BLaER1 treated with 17β-estradiol and CSF1 and Interleukin-3, amounts not matched to agents 10 nM and 100 nM (cell line): ENCODE results near the gene KCNIP2.

Experiments used
- H3K27ac ChIP-seq, 11 experiments: shearing (Covaris generic); formaldehyde crosslinking; 2 replicates each; pipeline ENCODE4 v1.8.1; 2022
- H3K27me3 ChIP-seq, 11 experiments: shearing (Covaris generic); formaldehyde crosslinking; 2 replicates each; pipeline ENCODE4 v1.8.1; 2022
- H3K36me3 ChIP-seq, 11 experiments: shearing (Covaris generic); formaldehyde crosslinking; 2 replicates each; pipeline ENCODE4 v1.8.1; 2022
- H3K4me1 ChIP-seq, 10 experiments: shearing (Covaris generic); formaldehyde crosslinking; 2 replicates each; pipeline ENCODE4 v1.8.1; 2022
- H3K4me2 ChIP-seq, 11 experiments: shearing (Covaris generic); formaldehyde crosslinking; 2 replicates each; pipeline ENCODE4 v1.8.1; 2022
- H3K4me3 ChIP-seq, 10 experiments: shearing (Covaris generic); formaldehyde crosslinking; 2 replicates each; pipeline ENCODE4 v1.8.1; 2022
- H3K9ac ChIP-seq, 11 experiments: shearing (Covaris generic); formaldehyde crosslinking; 2 replicates each; pipeline ENCODE4 v1.8.1; 2022
- H3K9me3 ChIP-seq, 11 experiments: shearing (Covaris generic); formaldehyde crosslinking; replicated peaks in 1 of 11; 2 replicates each; pipeline ENCODE4 v1.8.1; 2022
- H4K20me1 ChIP-seq, 11 experiments: shearing (Covaris generic); formaldehyde crosslinking; 2 replicates each; pipeline ENCODE4 v1.8.1; 2022
- Cebpa-rat ChIP-seq, 11 experiments: shearing (Covaris generic); IDR thresholded peaks; 2 replicates each; pipeline ENCODE4 v1.8.1; 2022

Gene KCNIP2

DNA sequence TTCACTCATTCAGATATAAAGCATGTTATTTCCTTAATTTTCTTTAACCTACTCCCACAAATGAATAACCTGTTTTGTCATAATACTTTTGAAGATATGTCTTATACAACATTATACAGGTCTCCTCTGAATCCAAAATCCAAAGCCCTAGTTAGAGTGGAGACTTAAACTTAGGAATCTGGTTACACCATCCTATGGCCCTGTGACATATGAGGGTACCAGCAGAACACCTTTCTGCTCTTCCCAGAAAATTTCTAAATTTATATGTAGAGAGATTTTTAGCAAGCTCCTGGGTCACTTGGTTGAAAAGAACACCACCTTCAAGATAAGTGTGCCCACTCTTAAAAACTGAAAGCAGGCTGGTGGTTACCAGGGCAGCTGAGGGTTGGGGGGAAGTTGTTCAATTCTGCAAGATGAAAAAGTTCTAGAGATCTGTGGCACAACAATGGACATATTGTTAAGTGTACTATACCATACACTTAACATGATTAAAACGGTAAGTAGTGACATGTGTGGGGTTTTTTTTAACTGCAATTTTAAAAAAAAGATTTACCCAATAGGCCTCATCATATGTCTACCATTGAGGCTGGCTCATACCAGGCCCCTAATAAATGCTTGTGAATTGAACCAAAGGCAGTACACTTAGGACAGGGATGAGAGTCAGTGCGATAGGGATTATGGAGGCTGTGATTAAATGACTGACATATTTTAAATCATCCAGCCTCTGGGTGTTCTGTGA is 37.6 kb upstream of the KCNIP2 start:
- Histone ChIP-seq H3K4me2 (no peak overlapping the region), H3K4me3 (no peak overlapping the region), H3K36me3 (peaks cover 11 to 99% (median 37%) of the 10 kb centered on the region in 11 experiments; a peak in 19 of 22 replicates), H3K27me3 (no peaks in the 10 kb centered on the region), H3K9me3 (no peaks in the 10 kb centered on the region), H3K9ac (no peak overlapping the region), H4K20me1 (peaks cover 0 to 93% (median 16%) of the 10 kb centered on the region in 11 experiments; a peak in 15 of 22 replicates), H3K27ac (no peak overlapping the region), H3K4me1 (peaks cover 0 to 22% (median 12%) of the 10 kb centered on the region in 10 experiments; a peak in 15 of 20 replicates)
- TF ChIP-seq Cebpa-rat (IDR thresholded peaks at IDR 0.05) = no peak

DNA sequence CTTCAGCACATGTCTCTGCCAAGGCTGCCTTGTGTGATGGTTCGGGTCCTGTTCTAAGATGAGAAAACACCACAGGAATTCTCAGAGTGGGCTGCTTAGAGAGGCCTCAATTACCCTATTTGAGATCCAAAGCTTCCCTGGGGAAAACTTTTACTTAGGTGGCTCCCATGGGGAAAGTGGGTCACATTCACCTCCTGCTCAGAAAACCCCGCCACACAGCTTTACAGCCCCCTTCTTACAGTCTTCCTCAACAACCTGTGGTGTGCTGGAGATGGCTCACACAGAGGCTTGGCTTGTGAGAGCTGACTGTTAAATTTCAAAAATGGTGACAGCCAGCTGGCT is 36.6 kb upstream of the KCNIP2 start:
- Histone ChIP-seq H3K9me3 (no peaks in the 10 kb centered on the region), H3K9ac (no peak overlapping the region), H4K20me1 (peaks cover 8 to 92% (median 24%) of the 10 kb centered on the region in 11 experiments; a peak in 19 of 22 replicates), H3K4me1 (peaks cover 10 to 30% (median 21%) of the 10 kb centered on the region in 10 experiments), H3K4me3 (no peak overlapping the region), H3K27me3 (no peaks in the 10 kb centered on the region), H3K36me3 (peaks cover 4 to 96% (median 28%) of the 10 kb centered on the region in 11 experiments; a peak in 19 of 22 replicates), H3K27ac (no peak overlapping the region), H3K4me2 (0 out of 22 replicates have a peak overlapping the region, but pooled peaks of 2 of the 11 experiments have one; percentile 5 to 11)
- TF ChIP-seq Cebpa-rat (IDR thresholded peaks at IDR 0.05) = no peak

DNA sequence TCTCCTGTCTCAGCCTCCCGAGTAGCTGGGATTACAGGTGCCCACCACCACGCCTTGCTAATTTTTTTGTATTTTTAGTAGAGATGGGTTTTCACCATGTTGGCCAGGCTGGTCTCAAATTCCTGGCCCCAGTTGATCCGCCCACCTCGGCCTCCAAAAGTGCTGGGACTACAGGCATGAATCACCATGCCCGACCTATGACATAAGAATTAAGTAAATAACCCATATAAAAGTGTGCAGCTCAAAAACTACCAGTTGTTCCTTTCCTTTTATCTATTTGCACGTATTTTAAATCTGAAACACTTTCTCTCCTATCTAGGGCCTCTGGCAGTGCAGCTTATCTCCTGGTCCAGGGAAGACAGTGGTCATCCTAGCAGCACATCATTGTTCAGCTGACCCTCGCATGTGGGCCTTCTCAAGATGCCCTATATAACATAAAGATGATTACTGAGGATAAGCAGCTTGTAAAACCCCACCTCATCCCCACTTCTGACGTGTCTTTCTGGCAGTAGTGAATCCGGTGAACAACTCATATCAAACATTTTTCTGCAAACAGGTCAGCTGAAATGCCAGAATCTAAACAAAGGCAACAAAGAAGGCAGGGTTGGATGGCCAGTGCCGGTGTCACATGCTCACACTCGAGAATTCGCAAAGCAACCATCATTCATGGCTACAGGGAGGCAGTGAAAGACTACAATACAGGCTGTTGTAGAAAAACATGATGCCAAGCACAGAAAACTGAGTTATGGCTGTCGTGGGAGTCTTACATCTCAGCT is 36.0 kb upstream of the KCNIP2 start:
- no peak for TF ChIP-seq Cebpa-rat (IDR thresholded peaks at IDR 0.05)
- peaks cover 13 to 92% (median 30%) of the 10 kb centered on the region in 11 experiments; a peak in 19 of 22 replicates for H4K20me1 ChIP-seq
- H3K9ac ChIP-seq = no peak overlapping the region
- no peaks in the 10 kb centered on the region for H3K9me3 ChIP-seq
- H3K36me3 ChIP-seq = peaks cover 4 to 96% (median 28%) of the 10 kb centered on the region in 11 experiments; a peak in 19 of 22 replicates
- no peak overlapping the region for H3K27ac ChIP-seq
- H3K4me3 ChIP-seq = no peak overlapping the region
- peaks cover 15 to 35% (median 25%) of the 10 kb centered on the region in 10 experiments for H3K4me1 ChIP-seq
- H3K4me2 ChIP-seq = no peak overlapping the region
- no peaks in the 10 kb centered on the region for H3K27me3 ChIP-seq

DNA sequence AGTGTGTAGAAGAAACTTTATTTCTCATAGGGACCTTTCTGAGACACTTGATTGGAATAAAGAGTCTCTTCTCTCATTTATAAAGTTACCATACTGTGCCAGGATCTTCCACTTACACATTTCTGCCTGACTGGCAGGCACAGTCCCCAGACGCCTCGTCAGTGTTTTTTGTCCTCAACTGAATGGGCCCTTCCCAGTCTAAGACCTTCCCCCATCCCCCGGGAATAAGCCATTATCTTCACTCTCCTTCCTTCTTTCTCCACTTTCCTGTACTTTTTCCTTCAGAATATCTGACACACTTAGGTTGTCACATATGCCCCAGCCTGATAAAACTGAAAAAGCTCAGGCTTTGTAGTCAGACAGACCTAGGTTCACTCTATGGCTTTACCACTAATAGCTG is 35.3 kb upstream of the KCNIP2 start:
- Histone ChIP-seq H3K9ac (peak overlapping the region in 1 of 11 experiments; percentile 4; a peak in 1 of 22 replicates), H3K36me3 (peaks cover 4 to 96% (median 29%) of the 10 kb centered on the region in 11 experiments; a peak in 19 of 22 replicates), H4K20me1 (peaks cover 14 to 91% (median 33%) of the 10 kb centered on the region in 11 experiments; a peak in 19 of 22 replicates), H3K9me3 (no peaks in the 10 kb centered on the region), H3K27ac (no peak overlapping the region), H3K4me3 (no peak overlapping the region), H3K4me1 (peaks cover 15 to 42% (median 27%) of the 10 kb centered on the region in 10 experiments), H3K27me3 (no peaks in the 10 kb centered on the region), H3K4me2 (peak overlapping the region in 5 of 11 experiments; percentile 2 to 37 (median 12); a peak in 5 of 22 replicates)
- TF ChIP-seq Cebpa-rat (IDR thresholded peaks at IDR 0.05) = no peak

DNA sequence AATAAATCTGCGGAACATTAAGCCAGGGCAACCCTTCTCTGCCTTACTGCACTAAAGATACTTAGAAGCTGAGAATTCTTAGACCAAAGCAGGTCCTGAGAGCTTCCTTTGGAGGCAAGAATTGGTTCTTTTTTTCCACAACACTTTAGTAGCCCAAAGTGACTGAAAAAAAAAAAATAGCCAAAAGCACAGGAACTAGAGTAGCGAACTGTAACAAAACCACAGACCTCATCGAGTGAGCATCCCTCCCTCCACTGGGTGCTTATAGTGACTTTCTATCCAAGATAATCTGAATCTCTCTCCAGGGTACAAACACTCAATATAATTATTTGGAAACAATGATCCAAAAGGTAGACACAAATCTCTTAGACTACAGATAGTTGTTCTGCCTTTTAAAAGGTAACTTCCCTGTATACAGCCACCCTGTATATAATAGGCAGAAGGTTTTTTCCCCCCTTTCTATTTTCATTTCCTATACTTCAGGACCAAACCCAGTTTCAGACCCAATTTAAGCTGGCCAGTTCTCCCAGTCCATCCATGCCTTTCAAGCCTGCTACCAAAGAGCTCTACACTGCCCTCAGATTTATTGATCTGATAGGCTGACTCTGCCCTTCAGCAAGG is 31.6 kb upstream of the KCNIP2 start:
- H3K27me3 ChIP-seq = no peaks in the 10 kb centered on the region
- no peak overlapping the region for H3K4me3 ChIP-seq
- peak overlapping the region in 10 of 11 experiments; percentile 16 to 65 (median 51); a peak in 18 of 22 replicates for H3K4me2 ChIP-seq
- no peaks in the 10 kb centered on the region for H3K9me3 ChIP-seq
- H3K4me1 ChIP-seq = peaks cover 15 to 38% (median 26%) of the 10 kb centered on the region in 10 experiments
- peaks cover 13 to 94% (median 25%) of the 10 kb centered on the region in 11 experiments; a peak in 18 of 22 replicates for H3K36me3 ChIP-seq
- no peak overlapping the region; a peak in 1 of 22 replicates for H3K9ac ChIP-seq
- no peak overlapping the region for H3K27ac ChIP-seq
- TF ChIP-seq Cebpa-rat (IDR thresholded peaks at IDR 0.05) = no peak
- peaks cover 14 to 80% (median 21%) of the 10 kb centered on the region in 11 experiments; a peak in 18 of 22 replicates for H4K20me1 ChIP-seq

DNA sequence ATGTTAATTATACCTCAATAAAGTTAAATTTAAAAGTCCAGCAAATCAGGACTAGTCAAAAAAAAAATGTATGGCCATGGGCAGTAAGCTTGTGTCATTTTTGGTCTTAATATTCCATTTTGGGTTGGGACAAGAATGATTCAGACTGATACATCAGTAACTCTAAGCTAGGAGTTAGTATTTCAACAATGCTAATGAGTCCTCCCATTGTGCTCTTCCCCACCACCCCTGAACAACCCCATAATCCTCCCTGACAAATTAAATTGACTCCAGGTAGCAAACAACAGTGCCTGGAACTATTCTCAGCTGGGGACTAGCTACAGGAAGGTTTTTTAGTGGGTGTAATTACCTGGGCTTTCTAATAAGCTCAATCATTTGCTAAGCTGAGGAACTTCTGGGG is 30.7 kb upstream of the KCNIP2 start:
- Histone ChIP-seq H3K4me3 (no peak overlapping the region), H3K4me2 (peak overlapping the region in 7 of 11 experiments; percentile 48 to 65 (median 53); a peak in 12 of 22 replicates), H3K36me3 (peaks cover 9 to 93% (median 21%) of the 10 kb centered on the region in 11 experiments; a peak in 18 of 22 replicates), H3K9me3 (no peaks in the 10 kb centered on the region), H4K20me1 (peaks cover 14 to 80% (median 21%) of the 10 kb centered on the region in 11 experiments; a peak in 18 of 22 replicates), H3K9ac (no peak overlapping the region), H3K27ac (no peak overlapping the region), H3K4me1 (peaks cover 15 to 30% (median 25%) of the 10 kb centered on the region in 10 experiments), H3K27me3 (no peaks in the 10 kb centered on the region)
- no peak for TF ChIP-seq Cebpa-rat (IDR thresholded peaks at IDR 0.05)

DNA sequence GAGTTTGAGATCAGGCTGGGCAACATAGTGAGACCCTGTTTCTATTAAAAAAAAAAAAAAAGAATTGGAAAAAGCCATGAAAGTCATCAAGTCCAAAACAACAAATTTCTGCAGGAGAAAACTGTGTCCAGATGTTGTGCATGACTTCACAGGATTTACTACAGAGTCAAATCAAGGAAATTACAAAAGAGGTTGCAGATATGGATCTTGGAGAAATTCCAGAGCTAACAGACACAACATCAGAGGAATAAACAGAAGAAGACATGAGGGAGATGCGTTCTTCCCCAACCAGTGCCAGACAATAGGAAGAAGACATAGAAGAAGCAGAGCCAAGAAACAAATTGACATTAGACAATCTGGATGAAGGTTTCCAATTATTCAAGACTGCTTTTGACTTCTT is 24.3 kb upstream of the KCNIP2 start:
- no peak overlapping the region for H3K27ac ChIP-seq
- peaks cover 0 to 56% (median 7%) of the 10 kb centered on the region in 11 experiments; a peak in 8 of 22 replicates for H4K20me1 ChIP-seq
- H3K4me2 ChIP-seq = no peak overlapping the region
- H3K9me3 ChIP-seq = peaks cover under 1 to 16% (median 8%) of the 10 kb centered on the region in 11 experiments; a peak in 13 of 22 replicates
- H3K36me3 ChIP-seq = peaks cover 9 to 81% (median 27%) of the 10 kb centered on the region in 11 experiments; a peak in 19 of 22 replicates
- no peak overlapping the region for H3K9ac ChIP-seq
- H3K27me3 ChIP-seq = no peaks in the 10 kb centered on the region
- peaks cover 0 to 5% (median 0%) of the 10 kb centered on the region in 10 experiments; a peak in 2 of 20 replicates for H3K4me1 ChIP-seq
- TF ChIP-seq Cebpa-rat (IDR thresholded peaks at IDR 0.05) = no peak
- no peak overlapping the region for H3K4me3 ChIP-seq

DNA sequence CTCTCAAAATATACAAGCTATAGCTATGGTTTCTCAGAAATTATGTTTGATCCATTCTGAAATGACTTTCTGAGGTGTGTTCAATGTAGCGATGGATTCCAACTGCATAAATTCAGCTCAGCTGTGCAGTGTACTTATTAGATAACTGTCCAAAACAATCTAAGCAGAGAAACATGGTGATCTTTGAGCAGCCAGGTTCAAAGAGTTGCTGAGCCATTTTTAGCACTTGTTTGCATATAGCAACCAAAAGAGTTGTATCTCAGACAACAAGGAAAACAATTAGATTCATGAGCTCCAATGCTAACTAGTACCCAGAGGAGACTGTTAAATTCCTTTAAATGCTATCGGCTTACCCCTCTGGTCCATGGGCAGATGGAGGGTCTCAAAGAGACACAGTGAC is 15.9 kb upstream of the KCNIP2 start:
- Histone ChIP-seq H3K36me3 (peaks cover 27 to 57% (median 41%) of the 10 kb centered on the region in 11 experiments), H3K4me1 (peaks cover 0 to 42% (median 2%) of the 10 kb centered on the region in 10 experiments; a peak in 7 of 20 replicates), H3K9me3 (peaks cover 20 to 35% (median 26%) of the 10 kb centered on the region in 11 experiments), H3K27me3 (no peaks in the 10 kb centered on the region), H3K4me2 (peak overlapping the region in 2 of 11 experiments; percentile 46 to 65; a peak in 4 of 22 replicates), H3K27ac (no peak overlapping the region), H3K4me3 (no peak overlapping the region), H3K9ac (no peak overlapping the region), H4K20me1 (peaks cover 0 to 48% (median 6%) of the 10 kb centered on the region in 11 experiments; a peak in 7 of 22 replicates)
- no peak for TF ChIP-seq Cebpa-rat (IDR thresholded peaks at IDR 0.05)
